Thymus (tissue), 11 donors: ENCODE data around the gene WDR1. TPM values are rescaled to one million over a fixed set of nuclear protein-coding genes. Genes with fewer than 3 reads are reported as not detected.

Source experiments
- DNase-seq, 9 donors: peaks; one replicate each; pipeline ENCODE4 v3.0.0-alpha.2; 2013; ENCODE audit warnings: low spot score in 9 of 9, low read depth in 6 of 9, missing footprints in 1 of 9
- H3K27ac ChIP-seq, 2 donors: one replicate each; pipeline ENCODE4 v1.5.1; 2013; ENCODE audit warnings: control low read depth in 1 of 2, low read depth in 1 of 2, low read length in 1 of 2, mild to moderate bottlenecking in 1 of 2, moderate library complexity in 1 of 2
- H3K27me3 ChIP-seq, 2 donors: one replicate each; pipeline ENCODE4 v1.5.1; 2013; ENCODE audit warnings: low read length in 1 of 2; ENCODE audit not compliant: control insufficient read depth in 2 of 2, insufficient read depth in 1 of 2
- H3K36me3 ChIP-seq, 2 donors: one replicate each; pipeline ENCODE4 v1.5.1; 2013; ENCODE audit warnings: low read length in 1 of 2, mild to moderate bottlenecking in 1 of 2, moderate library complexity in 1 of 2; ENCODE audit not compliant: control insufficient read depth in 2 of 2, insufficient read depth in 2 of 2
- H3K4me1 ChIP-seq, 2 donors: one replicate each; pipeline ENCODE4 v1.5.1; 2013; ENCODE audit warnings: low read length in 2 of 2; ENCODE audit not compliant: control insufficient read depth in 2 of 2, insufficient read depth in 2 of 2
- H3K4me3 ChIP-seq, 2 donors: one replicate each; pipeline ENCODE4 v1.5.1; 2013; ENCODE audit warnings: low read length in 2 of 2, control low read depth in 1 of 2, mild to moderate bottlenecking in 1 of 2
- H3K9me3 ChIP-seq, 2 donors: one replicate each; pipeline ENCODE4 v1.5.1; 2013; ENCODE audit warnings: low read length in 1 of 2, mild to moderate bottlenecking in 1 of 2; ENCODE audit not compliant: control insufficient read depth in 2 of 2, insufficient read depth in 1 of 2
- WGBS: extraction: QIAGEN DNeasy Blood & Tissue Kit; methylation state at CpG from one replicate; pipeline ENCODE4 v1.1.7; 2013; 5-methylcytosine and 5-hydroxymethylcytosine counted together
- polyA plus RNA-seq: library from polyadenylated mRNA; stranded (reverse); fragments of 200-250 nt; gene quantifications from one replicate; pipeline ENCODE4 v1.2.3, GENCODE V29; 2013
- total RNA-seq: library from RNA; stranded (reverse); fragments of 120-200 nt; gene quantifications from one replicate; pipeline ENCODE4 v1.2.4, GENCODE V29; 2013
- donor health status: healthy.

The WDR1 gene
- total and polyA plus RNA-seq, 2 donors = 141 to 166 TPM

GRCh38 chr4:10047967-10048366, 68.6 kb downstream of the WDR1 start:
- H3K27me3 ChIP-seq = no peaks in the 10 kb centered on the region
- H3K36me3 ChIP-seq = no peaks in the 10 kb centered on the region
- no peak for DNase-seq
- WGBS = 43% methylated on average over 5 of the region's 5 CpGs
- peaks cover 5 to 9% of the 10 kb centered on the region in 2 donors for H3K4me1 ChIP-seq
- no peaks in the 10 kb centered on the region for H3K9me3 ChIP-seq
- H3K4me3 ChIP-seq = no peak overlapping the region
- H3K27ac ChIP-seq = no peak overlapping the region

DNA sequence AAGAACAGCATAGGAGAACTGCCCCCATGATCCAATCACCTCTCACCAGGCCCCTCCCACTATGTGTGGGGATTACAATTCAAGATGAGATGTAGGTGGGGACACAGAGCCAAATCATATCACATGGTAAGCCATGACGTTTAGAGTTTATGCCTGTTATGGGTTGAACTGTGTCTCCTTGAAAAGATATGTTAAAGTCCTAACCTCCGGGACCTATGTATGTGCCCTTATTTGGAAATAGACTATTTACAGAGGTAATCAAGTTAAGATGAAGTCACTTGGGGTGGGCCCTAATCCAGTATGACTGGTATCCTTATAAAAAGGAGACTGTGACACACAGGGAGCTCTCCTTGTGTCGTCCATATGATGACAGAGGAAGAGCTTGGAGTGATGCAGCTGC, 70.1 kb downstream of the WDR1 start:
- Histone ChIP-seq H3K27me3 (no peaks in the 10 kb centered on the region), H3K9me3 (no peaks in the 10 kb centered on the region), H3K36me3 (no peaks in the 10 kb centered on the region), H3K4me3 (no peak overlapping the region), H3K4me1 (peaks cover 5 to 9% of the 10 kb centered on the region in 2 donors), H3K27ac (no peak overlapping the region)
- DNase-seq = no peak
- WGBS = 94% methylated on average over 3 of the region's 3 CpGs

GRCh38 chr4:10045481-10045880, 71.1 kb downstream of the WDR1 start:
- Histone ChIP-seq H3K27ac (no peak overlapping the region), H3K36me3 (no peaks in the 10 kb centered on the region), H3K4me3 (no peak overlapping the region), H3K4me1 (peaks cover 5 to 8% of the 10 kb centered on the region in 2 donors), H3K27me3 (no peaks in the 10 kb centered on the region), H3K9me3 (no peaks in the 10 kb centered on the region)
- DNase-seq = no peak
- 92% methylated on average over 1 of the region's 1 CpG for WGBS

DNA sequence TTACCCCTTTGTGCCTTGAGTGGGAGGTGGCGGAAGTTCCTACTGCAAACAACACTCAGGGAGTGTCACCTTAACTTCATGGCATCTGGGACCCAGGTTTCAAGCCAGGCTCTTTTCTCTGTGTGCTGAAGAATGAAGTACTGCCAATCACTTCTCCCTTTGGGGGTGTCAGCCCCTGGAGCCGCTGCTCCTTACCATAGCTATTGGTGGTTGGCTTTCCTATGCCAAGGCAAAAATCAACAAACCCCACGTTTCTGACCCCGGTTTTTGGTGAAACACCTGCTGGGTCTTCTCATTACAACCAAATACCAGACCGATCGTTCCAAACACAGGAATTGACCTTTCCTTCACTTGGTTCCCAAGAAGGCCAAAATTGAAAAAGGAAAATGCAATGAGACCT, 75.6 kb downstream of the WDR1 start:
- no peak for DNase-seq
- WGBS = 91% methylated on average over 6 of the region's 6 CpGs

DNA sequence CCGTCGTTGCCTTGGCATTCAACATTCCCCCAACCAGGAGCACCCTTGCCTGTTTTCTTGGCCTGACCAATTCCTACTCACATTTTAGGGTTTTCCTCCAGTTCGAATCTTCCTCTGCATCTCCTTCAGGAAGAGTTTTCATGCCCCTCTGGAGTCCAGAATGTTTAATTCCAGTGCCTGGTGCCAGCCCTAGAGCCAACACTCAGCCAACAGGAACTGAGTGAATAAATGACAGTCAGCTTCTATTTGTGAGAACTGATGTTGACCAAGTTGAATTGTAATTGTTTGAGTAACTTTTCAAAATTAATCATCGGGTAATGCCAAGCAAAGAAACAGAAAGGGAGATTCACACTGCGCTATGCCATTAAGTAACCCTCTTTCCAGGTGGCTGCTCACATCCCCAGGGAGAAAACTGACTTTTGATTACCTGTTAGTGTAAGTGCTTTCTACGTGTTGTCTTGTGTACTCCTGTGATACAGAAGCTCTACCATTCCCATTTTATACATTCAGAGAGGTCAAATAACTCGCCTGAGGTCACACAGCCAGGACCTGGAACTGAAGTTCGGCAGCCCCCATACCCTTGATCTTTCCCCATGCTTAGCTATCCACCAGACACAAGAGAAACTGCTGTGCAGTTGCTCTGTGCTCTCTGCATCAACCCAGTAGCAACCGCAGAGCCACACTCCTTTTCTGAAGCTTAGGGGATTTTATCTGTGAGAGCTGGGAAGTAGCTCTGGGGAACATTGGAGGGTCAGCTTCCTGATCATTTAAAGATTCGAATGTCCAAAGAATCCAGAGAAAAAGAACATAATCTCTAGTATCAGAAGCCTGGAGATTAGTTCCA, 76.3 kb downstream of the WDR1 start:
- no peak overlapping the region for H3K4me3 ChIP-seq
- no peaks in the 10 kb centered on the region for H3K9me3 ChIP-seq
- H3K27me3 ChIP-seq = peaks cover 0 to 2% of the 10 kb centered on the region in 2 donors
- H3K36me3 ChIP-seq = no peaks in the 10 kb centered on the region
- H3K27ac ChIP-seq = no peak overlapping the region
- DNase-seq = no peak
- WGBS = 94% methylated on average over 10 of the region's 10 CpGs
- no peaks in the 10 kb centered on the region for H3K4me1 ChIP-seq

More for the DNA sequence above, 75.6 kb downstream of the WDR1 start:
- no peaks in the 10 kb centered on the region for H3K36me3 ChIP-seq
- peaks cover 0 to 2% of the 10 kb centered on the region in 2 donors for H3K27me3 ChIP-seq
- no peak overlapping the region for H3K27ac ChIP-seq
- no peaks in the 10 kb centered on the region for H3K9me3 ChIP-seq
- no peak overlapping the region for H3K4me3 ChIP-seq
- H3K4me1 ChIP-seq = no peaks in the 10 kb centered on the region

DNA sequence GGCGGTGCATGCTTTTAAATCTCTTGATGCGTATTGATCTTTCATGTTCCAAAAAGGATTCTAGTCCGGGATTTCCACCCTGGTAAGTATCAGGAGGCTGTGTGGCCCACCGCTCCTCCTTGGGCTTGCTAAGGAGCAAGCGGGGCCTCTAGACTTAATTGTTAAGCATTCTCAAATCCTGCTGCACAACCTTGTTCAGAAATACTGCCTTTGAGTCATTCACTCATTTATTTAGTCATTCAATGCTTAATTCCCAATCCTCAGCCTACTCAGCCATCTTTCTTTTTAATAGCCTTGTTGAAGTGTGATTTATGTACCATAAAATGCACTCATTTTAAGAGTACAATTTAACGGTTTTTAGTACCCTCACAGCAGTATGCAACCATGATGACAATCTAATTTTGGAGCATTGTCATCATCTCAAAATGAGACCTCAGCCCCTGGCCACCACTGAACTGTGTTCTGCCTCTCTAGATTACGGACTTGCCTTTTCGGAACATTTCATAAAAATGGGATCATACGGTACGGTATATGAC, 79.7 kb downstream of the WDR1 start:
- Histone ChIP-seq H3K4me1 (peaks cover 0 to 7% of the 10 kb centered on the region in 2 donors), H3K27me3 (peaks cover 0 to 13% of the 10 kb centered on the region in 2 donors), H3K9me3 (no peaks in the 10 kb centered on the region), H3K4me3 (no peak overlapping the region), H3K36me3 (no peaks in the 10 kb centered on the region), H3K27ac (no peak overlapping the region)
- WGBS = 83% methylated on average over 10 of the region's 10 CpGs
- no peak for DNase-seq

GRCh38 chr4:10035130-10035529, 81.5 kb downstream of the WDR1 start:
- Histone ChIP-seq H3K36me3 (no peaks in the 10 kb centered on the region), H3K27me3 (peaks cover 0 to 13% of the 10 kb centered on the region in 2 donors), H3K9me3 (no peaks in the 10 kb centered on the region), H3K27ac (no peak overlapping the region), H3K4me1 (peaks cover 0 to 7% of the 10 kb centered on the region in 2 donors), H3K4me3 (no peak overlapping the region)
- no peak for DNase-seq
- 90% methylated on average over 6 of the region's 6 CpGs for WGBS

GRCh38 chr4:10034612-10035104, 81.9 kb downstream of the WDR1 start:
- Histone ChIP-seq H3K4me3 (no peak overlapping the region), H3K36me3 (no peaks in the 10 kb centered on the region), H3K9me3 (no peaks in the 10 kb centered on the region), H3K27me3 (peaks cover 0 to 11% of the 10 kb centered on the region in 2 donors), H3K27ac (no peak overlapping the region), H3K4me1 (peaks cover 0 to 7% of the 10 kb centered on the region in 2 donors)
- WGBS = 97% methylated on average over 5 of the region's 5 CpGs
- DNase-seq = no peak

GRCh38 chr4:10034136-10034535, 82.5 kb downstream of the WDR1 start:
- WGBS = 97% methylated on average over 10 of the region's 10 CpGs
- Histone ChIP-seq H3K4me1 (peaks cover 0 to 7% of the 10 kb centered on the region in 2 donors), H3K9me3 (no peaks in the 10 kb centered on the region), H3K27me3 (peaks cover 0 to 10% of the 10 kb centered on the region in 2 donors), H3K4me3 (no peak overlapping the region), H3K36me3 (no peaks in the 10 kb centered on the region), H3K27ac (no peak overlapping the region)
- DNase-seq = no peak
